Measurements from ENCODE around the gene DNMT3B.

The DNMT3B gene

DNA sequence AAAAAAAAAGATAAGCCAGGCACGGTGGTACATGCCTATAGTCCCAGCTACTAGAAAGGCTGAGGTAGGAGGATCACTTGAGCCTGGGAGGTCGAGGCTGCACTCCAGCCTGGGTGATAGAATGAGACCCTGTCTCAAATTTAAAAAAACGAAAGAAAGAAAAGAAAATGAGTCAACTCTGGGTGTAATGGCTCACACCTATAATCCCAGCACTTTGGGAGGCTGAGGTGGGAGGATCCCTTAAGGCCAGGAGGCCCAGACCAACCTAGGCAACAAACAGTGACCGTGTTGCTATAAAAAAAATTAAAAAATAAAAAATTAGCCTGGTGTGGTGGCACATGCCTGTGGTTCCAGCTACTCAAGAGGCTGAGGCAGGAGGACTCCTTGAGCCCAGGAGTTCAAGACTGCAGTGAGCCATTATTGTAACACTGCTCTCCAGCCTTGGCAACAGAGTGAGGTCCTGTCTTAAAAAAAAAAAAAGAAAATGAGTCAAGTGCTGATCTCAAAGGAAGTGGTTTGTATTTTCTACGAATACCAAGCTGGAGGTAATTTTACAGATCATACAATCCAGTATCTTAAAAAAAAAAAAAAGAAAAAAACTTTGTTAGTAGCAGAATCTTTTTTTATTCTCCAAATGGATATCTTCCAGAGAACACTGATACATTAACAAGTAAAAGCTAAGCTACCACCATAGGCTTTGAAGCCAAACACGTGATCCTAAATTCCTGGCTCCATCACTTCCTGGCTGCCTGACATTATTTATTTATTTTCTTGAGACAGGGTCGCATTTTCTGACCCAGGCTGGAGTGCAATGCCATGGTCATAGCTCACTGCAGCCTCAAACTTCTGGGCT lies 24.6 kb upstream of the DNMT3B start:
- no peak for DNase-seq
- H3K4me3 ChIP-seq (ENCODE audit: low read depth, low read length): no peak overlapping the region
- no peaks in the 10 kb centered on the region for H3K36me3 ChIP-seq
- TF ChIP-seq, protein P1, sequence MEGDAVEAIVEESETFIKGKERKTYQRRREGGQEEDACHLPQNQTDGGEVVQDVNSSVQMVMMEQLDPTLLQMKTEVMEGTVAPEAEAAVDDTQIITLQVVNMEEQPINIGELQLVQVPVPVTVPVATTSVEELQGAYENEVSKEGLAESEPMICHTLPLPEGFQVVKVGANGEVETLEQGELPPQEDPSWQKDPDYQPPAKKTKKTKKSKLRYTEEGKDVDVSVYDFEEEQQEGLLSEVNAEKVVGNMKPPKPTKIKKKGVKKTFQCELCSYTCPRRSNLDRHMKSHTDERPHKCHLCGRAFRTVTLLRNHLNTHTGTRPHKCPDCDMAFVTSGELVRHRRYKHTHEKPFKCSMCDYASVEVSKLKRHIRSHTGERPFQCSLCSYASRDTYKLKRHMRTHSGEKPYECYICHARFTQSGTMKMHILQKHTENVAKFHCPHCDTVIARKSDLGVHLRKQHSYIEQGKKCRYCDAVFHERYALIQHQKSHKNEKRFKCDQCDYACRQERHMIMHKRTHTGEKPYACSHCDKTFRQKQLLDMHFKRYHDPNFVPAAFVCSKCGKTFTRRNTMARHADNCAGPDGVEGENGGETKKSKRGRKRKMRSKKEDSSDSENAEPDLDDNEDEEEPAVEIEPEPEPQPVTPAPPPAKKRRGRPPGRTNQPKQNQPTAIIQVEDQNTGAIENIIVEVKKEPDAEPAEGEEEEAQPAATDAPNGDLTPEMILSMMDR (IDR thresholded peaks at IDR 0.05; ENCODE audit: low read depth, low read length): no peak
- no peaks in the 10 kb centered on the region for H3K4me1 ChIP-seq
- no peaks in the 10 kb centered on the region for H3K27me3 ChIP-seq
- H3K9me3 ChIP-seq: no peaks in the 10 kb centered on the region

DNA sequence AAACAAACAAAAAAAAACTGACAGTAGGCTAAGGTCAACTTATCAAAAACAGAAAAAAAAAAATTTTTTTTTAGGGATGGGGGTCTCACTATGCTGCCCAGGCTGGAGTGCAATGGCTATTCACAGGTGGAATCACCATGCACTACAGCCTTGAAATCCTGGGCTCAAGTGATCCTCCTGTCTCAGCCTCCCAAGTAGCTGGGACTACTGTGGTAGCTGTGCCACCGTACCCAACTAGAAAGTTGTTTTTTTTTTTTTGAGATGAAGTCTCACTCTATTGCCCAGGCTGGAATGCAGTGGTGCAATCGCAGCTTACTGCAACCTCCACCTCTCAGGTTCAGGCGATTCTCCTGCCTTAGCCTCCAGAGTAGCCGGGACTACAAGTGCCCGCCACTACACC lies 21.0 kb upstream of the DNMT3B start:
- TF ChIP-seq, protein P1 (IDR thresholded peaks at IDR 0.05; ENCODE audit: low read depth, low read length): no peak
- no peak for DNase-seq
- Histone ChIP-seq H3K4me3 (ENCODE audit: low read depth, low read length) (no peak overlapping the region), H3K36me3 (no peaks in the 10 kb centered on the region), H3K9me3 (no peaks in the 10 kb centered on the region), H3K27me3 (no peaks in the 10 kb centered on the region), H3K4me1 (no peaks in the 10 kb centered on the region; the same call in 1 of the 2 replicates)

DNA sequence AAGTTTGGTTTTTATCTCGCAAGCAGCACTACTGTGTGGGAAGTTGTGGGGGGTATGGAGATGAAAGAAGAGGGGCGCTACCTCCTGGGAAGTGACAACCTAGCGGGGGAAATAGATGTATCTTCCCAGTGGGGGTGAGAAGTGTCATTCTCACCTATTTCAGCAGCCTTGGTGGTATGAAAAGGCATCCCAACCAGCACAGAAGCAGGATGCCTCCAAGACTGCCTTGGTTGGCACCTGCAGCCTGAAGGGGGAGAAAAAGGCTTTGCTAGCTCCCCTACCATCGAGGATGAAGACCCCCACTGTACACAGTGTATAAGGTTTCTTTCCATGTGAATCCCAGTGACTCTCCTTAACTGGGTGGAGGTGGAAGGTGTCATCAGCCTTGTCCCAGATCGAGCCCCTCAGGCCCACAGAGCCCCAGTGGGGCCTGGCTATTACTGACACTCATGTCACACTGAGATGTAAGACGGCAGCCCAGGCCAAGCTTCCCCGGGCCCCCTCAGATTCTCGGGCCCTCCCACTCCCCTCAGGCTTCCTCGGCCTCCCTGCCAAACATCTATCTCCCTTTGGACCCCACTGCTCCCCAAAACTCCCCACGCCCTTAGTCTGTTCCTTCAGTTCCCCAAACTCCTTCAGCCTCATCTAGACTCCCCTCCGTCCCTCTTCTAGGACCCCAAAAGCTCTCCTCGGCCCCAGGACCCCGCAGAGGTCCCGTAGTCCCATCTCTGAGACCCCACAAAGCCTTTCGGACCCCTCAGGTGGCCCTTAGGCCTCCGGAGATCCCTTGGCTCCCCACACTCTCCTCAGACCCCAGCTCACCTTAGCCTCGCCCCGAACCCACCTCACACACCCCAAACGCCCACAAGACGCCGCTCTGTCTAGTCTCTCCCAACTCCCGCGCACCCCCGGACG lies 19.6 kb upstream of the DNMT3B start:
- Histone ChIP-seq H3K9me3 (no peaks in the 10 kb centered on the region), H3K4me3 (ENCODE audit: low read depth, low read length) (peak overlapping the region; percentile 75), H3K36me3 (no peaks in the 10 kb centered on the region), H3K27me3 (no peaks in the 10 kb centered on the region), H3K4me1 (no peaks in the 10 kb centered on the region; the same call in 1 of the 2 replicates)
- TF ChIP-seq, protein P1 (IDR thresholded peaks at IDR 0.05; ENCODE audit: low read depth, low read length): no peak
- DNase-seq: no peak

DNA sequence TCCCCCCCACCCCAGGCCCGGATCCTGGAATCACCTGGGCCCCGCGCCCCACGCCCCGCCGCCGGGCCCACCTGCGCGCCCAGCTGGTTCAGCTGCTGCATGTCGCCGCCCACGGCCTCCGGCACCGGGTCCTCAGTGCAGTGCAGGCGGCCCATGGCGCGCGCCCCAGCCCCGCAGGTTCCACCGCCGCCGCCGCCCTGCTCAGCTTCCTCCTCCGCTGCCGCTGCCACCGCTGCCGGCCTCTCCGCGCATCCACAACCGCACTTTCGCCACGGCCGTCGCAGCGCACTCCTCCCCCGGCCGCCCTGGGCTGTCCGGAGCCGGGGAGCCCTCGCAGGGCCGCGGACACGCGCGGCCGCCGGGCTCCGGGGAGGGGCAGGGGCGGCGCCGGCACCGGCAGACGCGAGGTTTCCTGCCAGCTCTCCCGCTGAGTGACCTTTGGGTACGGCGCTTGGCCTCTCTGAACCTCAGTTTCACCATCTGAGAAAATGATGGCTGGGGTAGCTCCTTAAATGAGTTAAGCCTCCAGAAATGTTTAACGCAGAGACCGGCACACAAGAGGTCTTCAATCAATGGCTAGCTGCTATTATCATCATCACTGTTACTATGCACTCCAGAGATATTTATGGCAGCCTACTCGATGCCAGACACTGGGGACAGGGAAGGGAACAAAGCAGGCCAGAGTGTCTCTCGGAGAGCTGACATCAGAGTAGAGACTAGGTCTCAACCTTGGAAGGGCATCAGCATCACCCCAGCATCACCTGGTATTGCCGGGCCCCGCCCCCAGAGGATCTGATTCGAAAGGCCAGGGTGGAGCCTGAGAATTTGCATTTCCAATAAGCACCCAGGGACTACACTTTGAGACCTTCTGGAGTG lies 18.7 kb upstream of the DNMT3B start, which contains the start of gene COMMD7:
TSS of gene COMMD7 (minus strand) at position 231 of the 876 bp plus-strand sequence. CDS start at position 155, 76 bp downstream.
- Histone ChIP-seq H3K27me3 (no peaks in the 10 kb centered on the region), H3K4me3 (ENCODE audit: low read depth, low read length) (peak within 1 kb of the TSS; percentile 75), H3K9me3 (no peaks in the 10 kb centered on the region), H3K4me1 (no peaks in the 10 kb centered on the region; the same call in 1 of the 2 replicates), H3K36me3 (no peaks in the 10 kb centered on the region)
- TF ChIP-seq, protein P1 (IDR thresholded peaks at IDR 0.05; ENCODE audit: low read depth, low read length): no peak
- peak; percentile 69 for DNase-seq

DNA sequence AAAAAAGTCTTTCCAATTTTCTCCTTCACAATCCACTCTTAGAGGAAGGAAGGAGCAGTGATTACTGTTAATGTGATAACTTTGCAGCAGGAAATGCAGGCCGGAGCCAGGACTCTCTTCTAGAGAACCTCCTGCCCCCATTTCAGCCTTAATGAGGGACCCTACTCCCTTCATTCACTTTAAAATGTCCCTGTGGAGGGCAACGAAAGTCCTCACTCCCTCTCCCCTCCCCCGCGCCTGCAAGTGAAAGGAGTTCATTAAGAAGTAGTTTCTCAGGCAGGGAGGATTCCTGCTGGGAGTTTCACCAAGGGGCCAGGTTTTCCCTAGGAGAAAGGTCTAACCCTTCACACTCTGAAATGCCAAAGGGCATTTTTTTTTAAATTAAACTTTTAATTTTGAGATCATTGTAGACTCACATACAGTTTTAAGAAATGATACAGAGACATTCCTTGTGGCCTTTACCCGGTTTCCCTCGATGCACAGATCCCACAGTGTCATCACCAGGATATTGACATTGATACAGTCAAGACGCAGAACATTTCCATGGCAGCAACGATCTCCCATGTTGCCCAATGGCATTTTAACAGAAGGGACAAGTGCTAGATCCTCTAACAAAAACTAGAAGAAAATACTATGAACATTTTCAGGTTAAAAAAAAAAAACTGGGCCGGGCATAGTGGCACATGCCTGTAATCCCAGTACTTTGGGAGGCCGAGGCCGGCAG lies 12.1 kb upstream of the DNMT3B start:
- TF ChIP-seq, protein P1 (IDR thresholded peaks at IDR 0.05; ENCODE audit: low read depth, low read length): no peak
- no peaks in the 10 kb centered on the region for H3K9me3 ChIP-seq
- no peak for DNase-seq
- H3K4me1 ChIP-seq: no peaks in the 10 kb centered on the region; the same call in 1 of the 2 replicates
- H3K4me3 ChIP-seq (ENCODE audit: low read depth, low read length): no peak overlapping the region
- no peaks in the 10 kb centered on the region for H3K27me3 ChIP-seq
- no peaks in the 10 kb centered on the region for H3K36me3 ChIP-seq
